Measurements from ENCODE around the gene CCDC180.
"Not testable (repeated sequence)": the region's sequence is repeated elsewhere in the genome, so short reads cannot be mapped to it uniquely, and the experiment has no call there.

The CCDC180 gene
- long read RNA-seq, partial matches to known transcripts = 0 of 2 reads
- long read RNA-seq, other reads (novel, unspliced or antisense) = 2 of 2 reads

DNA sequence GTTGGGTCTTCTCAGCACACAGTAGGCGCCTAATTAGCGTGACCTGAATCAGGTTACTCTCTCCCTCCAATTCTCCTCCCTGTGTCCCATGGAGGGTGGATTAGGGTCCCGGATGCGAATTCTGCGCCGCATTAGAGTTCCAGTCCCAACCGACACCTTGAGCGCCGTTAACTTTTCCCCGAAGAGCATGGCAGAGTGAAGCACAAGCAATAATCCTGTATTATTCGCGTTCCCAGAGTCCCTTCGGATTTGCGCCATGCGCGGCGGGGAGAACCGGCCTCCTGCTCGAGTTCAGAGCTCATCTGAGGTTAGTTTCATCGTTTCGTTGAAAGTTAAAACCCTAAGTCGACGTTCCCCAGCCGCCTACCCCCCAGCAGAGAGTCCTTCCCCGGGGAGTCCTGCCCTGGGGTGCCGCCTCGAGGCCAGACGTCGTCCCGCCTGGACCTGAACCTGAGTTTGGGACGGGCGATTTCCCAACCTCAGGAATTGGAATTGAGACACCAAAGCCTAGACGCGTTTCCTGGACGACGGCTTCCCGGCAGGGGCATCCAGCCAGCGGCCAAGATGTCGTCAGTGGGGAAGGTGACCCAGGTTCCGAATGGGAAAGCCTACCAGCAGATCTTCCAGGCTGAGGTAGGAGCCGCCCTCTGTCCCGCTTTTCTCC lies at the start of gene CCDC180:
TSS of gene CCDC180 (plus strand) at position 160 of the 664 bp plus-strand sequence. CDS start at position 565, 405 bp downstream.
- H3K4me3 ChIP-seq (replicated peaks; ENCODE audit: insufficient read depth, low read length) = no peak within 1 kb of the TSS
- H3K27me3 ChIP-seq (ENCODE audit: insufficient read depth, poor library complexity, severe bottlenecking) = no peaks in the 10 kb centered on the region
- no peak within 1 kb of the TSS for H3K27ac ChIP-seq (replicated peaks)
- TF ChIP-seq SPI1 (IDR thresholded peaks at IDR 0.05; ENCODE audit: borderline replicate concordance, low read depth) (no peak), POLR2AphosphoS5 (IDR thresholded peaks at IDR 0.05; ENCODE audit: low read depth) (no peak)
- DNase-seq (ENCODE audit: low read depth in 1 of 2, low spot score in 1 of 2) = no peak

DNA sequence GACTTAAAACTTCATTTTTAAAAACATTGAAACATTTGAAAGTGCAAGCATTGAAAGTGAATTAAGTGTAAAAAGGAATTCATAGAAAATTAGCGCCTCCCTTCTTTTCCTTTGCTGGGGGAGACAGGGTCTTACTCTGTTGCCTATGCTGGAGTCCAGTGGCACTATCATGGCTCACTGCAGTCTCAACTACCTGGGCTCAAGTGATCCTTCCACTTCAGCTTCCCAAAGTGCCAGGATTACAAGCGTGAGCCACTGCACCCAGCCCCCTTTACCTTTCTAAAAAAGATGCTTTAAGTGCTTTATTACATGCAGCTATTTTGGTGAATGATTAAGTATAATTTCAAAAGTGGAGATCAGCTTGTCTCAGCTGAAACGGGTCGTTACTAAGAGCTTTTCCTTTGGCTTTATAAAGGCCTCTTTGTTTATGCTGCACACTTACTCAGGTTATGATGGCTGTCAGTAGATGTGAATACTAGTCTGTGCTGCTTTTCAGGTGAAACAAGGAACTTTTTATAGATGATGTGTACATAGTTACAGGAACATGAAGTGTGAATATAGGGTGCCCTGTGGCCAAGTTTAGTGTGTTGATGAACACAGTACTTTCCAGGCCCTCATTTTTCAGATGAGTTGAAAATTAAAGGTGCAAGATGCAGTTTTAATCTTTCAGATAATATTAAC lies 47.5 kb upstream of the CCDC180 start:
- H3K27me3 ChIP-seq (ENCODE audit: insufficient read depth, poor library complexity, severe bottlenecking); H3K27ac ChIP-seq (replicated peaks); H3K4me3 ChIP-seq (replicated peaks; ENCODE audit: insufficient read depth, low read length); DNase-seq (ENCODE audit: low read depth in 1 of 2, low spot score in 1 of 2): not testable (repeated sequence)

DNA sequence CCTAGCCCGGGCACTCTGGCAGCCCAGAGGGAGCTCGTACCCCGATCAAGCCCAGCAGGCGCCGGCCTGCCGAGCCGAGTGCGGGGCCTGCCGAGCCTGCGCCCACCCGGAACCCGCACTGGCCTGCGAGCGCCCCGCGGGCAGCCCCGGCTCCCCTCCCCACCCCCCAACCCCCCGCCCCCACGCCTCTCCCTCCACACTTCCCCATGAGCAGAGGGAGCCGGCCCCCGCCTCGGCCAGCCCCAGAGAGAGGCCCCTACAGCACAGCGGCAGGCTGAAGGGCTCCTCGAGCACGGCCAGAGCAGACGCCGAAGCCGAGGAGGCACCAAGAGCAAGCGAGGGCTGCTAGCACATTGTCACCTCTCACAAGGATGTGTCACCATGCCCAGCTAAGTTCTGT lies 36.2 kb upstream of the CCDC180 start:
- Histone ChIP-seq H3K27ac (replicated peaks) (no peak overlapping the region), H3K4me3 (replicated peaks; ENCODE audit: insufficient read depth, low read length) (no peak overlapping the region), H3K27me3 (ENCODE audit: insufficient read depth, poor library complexity, severe bottlenecking) (no peaks in the 10 kb centered on the region)
- TF ChIP-seq GABPA (IDR thresholded peaks at IDR 0.05; ENCODE audit: low read depth) = no peak
- no peak for TF ChIP-seq POLR2AphosphoS5 (IDR thresholded peaks at IDR 0.05; ENCODE audit: low read depth)
- TF ChIP-seq, protein P1, sequence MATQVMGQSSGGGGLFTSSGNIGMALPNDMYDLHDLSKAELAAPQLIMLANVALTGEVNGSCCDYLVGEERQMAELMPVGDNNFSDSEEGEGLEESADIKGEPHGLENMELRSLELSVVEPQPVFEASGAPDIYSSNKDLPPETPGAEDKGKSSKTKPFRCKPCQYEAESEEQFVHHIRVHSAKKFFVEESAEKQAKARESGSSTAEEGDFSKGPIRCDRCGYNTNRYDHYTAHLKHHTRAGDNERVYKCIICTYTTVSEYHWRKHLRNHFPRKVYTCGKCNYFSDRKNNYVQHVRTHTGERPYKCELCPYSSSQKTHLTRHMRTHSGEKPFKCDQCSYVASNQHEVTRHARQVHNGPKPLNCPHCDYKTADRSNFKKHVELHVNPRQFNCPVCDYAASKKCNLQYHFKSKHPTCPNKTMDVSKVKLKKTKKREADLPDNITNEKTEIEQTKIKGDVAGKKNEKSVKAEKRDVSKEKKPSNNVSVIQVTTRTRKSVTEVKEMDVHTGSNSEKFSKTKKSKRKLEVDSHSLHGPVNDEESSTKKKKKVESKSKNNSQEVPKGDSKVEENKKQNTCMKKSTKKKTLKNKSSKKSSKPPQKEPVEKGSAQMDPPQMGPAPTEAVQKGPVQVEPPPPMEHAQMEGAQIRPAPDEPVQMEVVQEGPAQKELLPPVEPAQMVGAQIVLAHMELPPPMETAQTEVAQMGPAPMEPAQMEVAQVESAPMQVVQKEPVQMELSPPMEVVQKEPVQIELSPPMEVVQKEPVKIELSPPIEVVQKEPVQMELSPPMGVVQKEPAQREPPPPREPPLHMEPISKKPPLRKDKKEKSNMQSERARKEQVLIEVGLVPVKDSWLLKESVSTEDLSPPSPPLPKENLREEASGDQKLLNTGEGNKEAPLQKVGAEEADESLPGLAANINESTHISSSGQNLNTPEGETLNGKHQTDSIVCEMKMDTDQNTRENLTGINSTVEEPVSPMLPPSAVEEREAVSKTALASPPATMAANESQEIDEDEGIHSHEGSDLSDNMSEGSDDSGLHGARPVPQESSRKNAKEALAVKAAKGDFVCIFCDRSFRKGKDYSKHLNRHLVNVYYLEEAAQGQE (IDR thresholded peaks at IDR 0.05; ENCODE audit: insufficient replicate concordance, low read depth) = no peak
- TF ChIP-seq, protein P2, sequence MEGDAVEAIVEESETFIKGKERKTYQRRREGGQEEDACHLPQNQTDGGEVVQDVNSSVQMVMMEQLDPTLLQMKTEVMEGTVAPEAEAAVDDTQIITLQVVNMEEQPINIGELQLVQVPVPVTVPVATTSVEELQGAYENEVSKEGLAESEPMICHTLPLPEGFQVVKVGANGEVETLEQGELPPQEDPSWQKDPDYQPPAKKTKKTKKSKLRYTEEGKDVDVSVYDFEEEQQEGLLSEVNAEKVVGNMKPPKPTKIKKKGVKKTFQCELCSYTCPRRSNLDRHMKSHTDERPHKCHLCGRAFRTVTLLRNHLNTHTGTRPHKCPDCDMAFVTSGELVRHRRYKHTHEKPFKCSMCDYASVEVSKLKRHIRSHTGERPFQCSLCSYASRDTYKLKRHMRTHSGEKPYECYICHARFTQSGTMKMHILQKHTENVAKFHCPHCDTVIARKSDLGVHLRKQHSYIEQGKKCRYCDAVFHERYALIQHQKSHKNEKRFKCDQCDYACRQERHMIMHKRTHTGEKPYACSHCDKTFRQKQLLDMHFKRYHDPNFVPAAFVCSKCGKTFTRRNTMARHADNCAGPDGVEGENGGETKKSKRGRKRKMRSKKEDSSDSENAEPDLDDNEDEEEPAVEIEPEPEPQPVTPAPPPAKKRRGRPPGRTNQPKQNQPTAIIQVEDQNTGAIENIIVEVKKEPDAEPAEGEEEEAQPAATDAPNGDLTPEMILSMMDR (IDR thresholded peaks at IDR 0.05; ENCODE audit: insufficient read depth, low read length) = no peak
- no peak for TF ChIP-seq SPI1 (IDR thresholded peaks at IDR 0.05; ENCODE audit: borderline replicate concordance, low read depth)
- DNase-seq (ENCODE audit: low read depth in 1 of 2, low spot score in 1 of 2) = no peak

DNA sequence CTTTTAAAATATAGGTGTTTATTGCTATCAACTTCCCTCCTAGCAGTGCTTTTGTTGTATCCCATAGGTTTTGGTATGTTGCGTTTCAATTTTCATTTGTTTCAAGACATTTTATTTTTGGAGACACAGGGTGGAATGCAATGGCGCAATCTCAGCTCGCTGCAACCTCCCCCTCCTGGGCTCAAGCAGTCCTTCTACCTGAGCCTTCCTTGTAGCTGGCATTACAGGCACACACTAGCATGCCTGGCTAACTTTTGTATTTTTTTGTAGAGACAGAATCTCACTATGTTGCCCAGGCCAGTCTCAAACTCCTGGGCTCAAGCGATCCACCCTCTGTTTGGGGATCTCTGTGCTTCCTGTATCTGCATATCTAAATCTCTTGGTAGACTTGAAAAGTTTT lies 35.4 kb upstream of the CCDC180 start:
- DNase-seq (ENCODE audit: low read depth in 1 of 2, low spot score in 1 of 2) = no peak
- Histone ChIP-seq H3K27me3 (ENCODE audit: insufficient read depth, poor library complexity, severe bottlenecking) (no peaks in the 10 kb centered on the region), H3K4me3 (replicated peaks; ENCODE audit: insufficient read depth, low read length) (no peak overlapping the region), H3K27ac (replicated peaks) (no peak overlapping the region)
- TF ChIP-seq GABPA (IDR thresholded peaks at IDR 0.05; ENCODE audit: low read depth) (no peak), SPI1 (IDR thresholded peaks at IDR 0.05; ENCODE audit: borderline replicate concordance, low read depth) (no peak), POLR2AphosphoS5 (IDR thresholded peaks at IDR 0.05; ENCODE audit: low read depth) (no peak)
- TF ChIP-seq, protein P2 (IDR thresholded peaks at IDR 0.05; ENCODE audit: insufficient read depth, low read length) = no peak
- TF ChIP-seq, protein P1 (IDR thresholded peaks at IDR 0.05; ENCODE audit: insufficient replicate concordance, low read depth) = no peak
